Astrocyte (in vitro differentiated cells and primary cell): ENCODE results near the gene ARSG. TPM values are rescaled to one million over a fixed set of nuclear protein-coding genes. Genes with fewer than 3 reads are reported as not detected.

ENCODE experiments used
- DNase-seq: peaks from one replicate; pipeline ENCODE4 v3.0.0-alpha.2; 2010; ENCODE audit warnings: low read depth
- FAIRE-seq: peaks from 2 replicates; lab custom pipeline; 2011; peaks lifted over from hg19 to GRCh38; lab: Jason Lieb, UNC
- H2AFZ ChIP-seq: 2 replicates; pipeline ENCODE4 v1.6.0; 2012; ENCODE audit warnings: low read depth, low read length, inconsistent platforms
- H3K27ac ChIP-seq: 2 replicates; pipeline ENCODE4 v1.5.1; 2011; ENCODE audit warnings: low read depth, low read length, inconsistent platforms
- H3K27me3 ChIP-seq: 2 replicates; pipeline ENCODE4 v1.6.0; 2011; ENCODE audit warnings: low read length, inconsistent platforms; ENCODE audit not compliant: insufficient read depth
- H3K36me3 ChIP-seq: 2 replicates; pipeline ENCODE4 v1.5.1; 2011; ENCODE audit warnings: low read length, inconsistent platforms; ENCODE audit not compliant: insufficient read depth
- H3K4me1 ChIP-seq: 2 replicates; pipeline ENCODE4 v1.5.1; 2011; ENCODE audit warnings: low read length, inconsistent platforms; ENCODE audit not compliant: insufficient read depth
- H3K4me2 ChIP-seq: 2 replicates; pipeline ENCODE4 v1.6.0; 2012; ENCODE audit warnings: low read length, inconsistent platforms
- H3K4me3 ChIP-seq: 2 replicates; pipeline ENCODE4 v1.5.1; 2011; ENCODE audit warnings: low read depth, mild to moderate bottlenecking, low read length, inconsistent platforms; ENCODE audit not compliant: insufficient read depth
- H3K79me2 ChIP-seq: 2 replicates; pipeline ENCODE4 v1.6.0; 2012; ENCODE audit warnings: mild to moderate bottlenecking, low read length, inconsistent platforms; ENCODE audit not compliant: insufficient read depth
- H3K9ac ChIP-seq: 2 replicates; pipeline ENCODE4 v1.6.0; 2012; ENCODE audit warnings: mild to moderate bottlenecking, low read length, inconsistent platforms
- H3K9me3 ChIP-seq: 2 replicates; pipeline ENCODE4 v1.5.1; 2012; ENCODE audit warnings: low read depth, mild to moderate bottlenecking, low read length, inconsistent platforms; ENCODE audit not compliant: insufficient read depth
- H4K20me1 ChIP-seq: 2 replicates; pipeline ENCODE4 v1.6.0; 2012; ENCODE audit warnings: low read length, inconsistent platforms; ENCODE audit not compliant: insufficient read depth
- H3K27ac Mint-ChIP-seq: one replicate; pipeline ENCODE4 v1.8.0; 2021; ENCODE audit warnings: mild to moderate bottlenecking, mixed read lengths; ENCODE audit not compliant: unreplicated experiment
- H3K27me3 Mint-ChIP-seq: one replicate; pipeline ENCODE4 v1.8.0; 2021; ENCODE audit warnings: low read depth, mixed read lengths; ENCODE audit not compliant: unreplicated experiment
- H3K36me3 Mint-ChIP-seq: one replicate; pipeline ENCODE4 v1.8.0; 2021; ENCODE audit warnings: low read depth, mixed read lengths; ENCODE audit not compliant: unreplicated experiment
- H3K4me1 Mint-ChIP-seq: one replicate; pipeline ENCODE4 v1.8.0; 2021; ENCODE audit warnings: low read depth, mixed read lengths; ENCODE audit not compliant: unreplicated experiment
- H3K4me3 Mint-ChIP-seq: one replicate; pipeline ENCODE4 v1.8.0; 2021; ENCODE audit warnings: mild to moderate bottlenecking, moderate library complexity, mixed read lengths; ENCODE audit not compliant: unreplicated experiment
- H3K9me3 Mint-ChIP-seq: one replicate; pipeline ENCODE4 v1.8.0; 2021; ENCODE audit warnings: mild to moderate bottlenecking, mixed read lengths; ENCODE audit not compliant: unreplicated experiment
- CTCF ChIP-seq: IDR thresholded peaks from 2 replicates; pipeline ENCODE4 v1.5.1; 2011; ENCODE audit warnings: low read depth, mild to moderate bottlenecking, inconsistent platforms, low read length, moderate library complexity; ENCODE audit not compliant: insufficient read depth
- EZH2 ChIP-seq: IDR thresholded peaks from 2 replicates; pipeline ENCODE4 v1.6.1; 2012; ENCODE audit warnings: mild to moderate bottlenecking, low read length, inconsistent platforms; ENCODE audit not compliant: insufficient read depth
- total RNA-seq: library from RNA; stranded (reverse); gene quantifications from 2 replicates; pipeline ENCODE4 v1.2.1, GENCODE V29; 2021

Gene ARSG
- total RNA-seq, 1 donor from 2014 or later = 2.6 TPM

DNA sequence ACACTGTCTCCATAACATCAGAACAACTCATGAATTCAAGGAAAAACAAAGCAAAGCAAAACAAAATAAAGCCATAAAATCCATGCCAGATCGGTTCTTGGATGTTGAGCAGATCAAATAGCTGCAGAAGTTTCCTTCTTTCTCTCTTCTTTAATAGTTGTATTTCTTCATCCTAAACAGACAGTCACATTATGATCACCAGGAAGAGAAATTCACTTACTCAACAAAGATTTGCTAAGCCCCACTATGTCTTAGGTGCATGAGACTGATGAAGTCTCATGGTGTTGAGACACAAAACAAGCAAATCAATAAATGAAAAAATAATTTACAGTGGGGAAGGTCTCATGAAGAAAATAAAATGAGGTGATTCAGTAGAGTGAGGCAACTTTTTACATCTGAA is 93.2 kb downstream of the ARSG start:
- Mint-ChIP-seq H3K4me1 (peaks cover 14% of the 10 kb centered on the region), H3K36me3 (peaks cover 2% of the 10 kb centered on the region), H3K4me3 (no peak overlapping the region), H3K27me3 (peaks cover 9% of the 10 kb centered on the region), H3K27ac (no peak overlapping the region), H3K9me3 (no peaks in the 10 kb centered on the region)
- Histone ChIP-seq H3K4me1 (peaks cover 30% of the 10 kb centered on the region), H3K27me3 (no peaks in the 10 kb centered on the region), H2AFZ (no peak overlapping the region), H3K36me3 (no peaks in the 10 kb centered on the region), H3K9ac (peak overlapping the region; percentile 66), H3K27ac (peak overlapping the region; percentile 84), H3K4me3 (no peak overlapping the region), H3K9me3 (no peaks in the 10 kb centered on the region), H4K20me1 (no peaks in the 10 kb centered on the region), H3K79me2 (no peaks in the 10 kb centered on the region), H3K4me2 (peak overlapping the region; percentile 72)
- TF ChIP-seq EZH2 (no peak), CTCF (no peak)
- FAIRE-seq (no peak), DNase-seq (no peak)

DNA sequence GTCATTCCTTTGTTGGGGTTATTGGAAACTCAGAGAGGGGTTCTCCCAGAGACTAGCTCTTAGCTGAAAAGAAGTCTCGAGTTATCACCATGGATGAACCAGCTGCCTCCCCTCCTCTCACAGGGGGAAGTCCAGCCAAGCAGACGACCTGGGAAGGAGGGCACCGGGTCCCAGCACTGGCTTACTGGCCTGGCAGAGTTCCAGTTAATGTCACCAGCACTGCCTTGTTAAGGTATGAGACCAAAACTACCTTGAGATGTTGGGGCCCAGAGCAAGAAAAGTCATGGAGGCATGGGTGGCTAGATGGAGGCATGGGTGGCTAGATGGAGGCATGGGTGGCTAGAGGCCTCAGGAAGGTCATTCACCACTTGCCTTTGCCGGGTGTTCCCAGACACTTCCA is 93.6 kb downstream of the ARSG start:
- peak overlapping the region; percentile 84 for H3K27ac ChIP-seq

More for the DNA sequence above, 93.6 kb downstream of the ARSG start:
- Mint-ChIP-seq H3K4me1 (peaks cover 14% of the 10 kb centered on the region), H3K27ac (no peak overlapping the region), H3K4me3 (no peak overlapping the region), H3K36me3 (peaks cover 2% of the 10 kb centered on the region), H3K9me3 (no peaks in the 10 kb centered on the region), H3K27me3 (peaks cover 13% of the 10 kb centered on the region)
- H3K36me3 ChIP-seq = no peaks in the 10 kb centered on the region
- H4K20me1 ChIP-seq = no peaks in the 10 kb centered on the region
- H3K4me2 ChIP-seq = no peak overlapping the region
- H3K4me1 ChIP-seq = peaks cover 30% of the 10 kb centered on the region
- DNase-seq (no peak), FAIRE-seq (no peak)
- H3K4me3 ChIP-seq = no peak overlapping the region
- H2AFZ ChIP-seq = no peak overlapping the region
- TF ChIP-seq EZH2 (no peak), CTCF (no peak)
- H3K79me2 ChIP-seq = no peaks in the 10 kb centered on the region
- H3K9me3 ChIP-seq = no peaks in the 10 kb centered on the region
- H3K27me3 ChIP-seq = no peaks in the 10 kb centered on the region
- no peak overlapping the region for H3K9ac ChIP-seq
